Prostate gland (tissue), 2 donors: ENCODE measurements around the gene FGF6. TPM values are rescaled to one million over a fixed set of nuclear protein-coding genes. Genes with fewer than 3 reads are reported as not detected.

ENCODE experiments used
- DNase-seq: peaks from one replicate; pipeline ENCODE4 v3.0.0-alpha.2; 2019; ENCODE audit warnings: low spot score
- H3K27ac ChIP-seq, 2 donors: fragments of 200-600 bp; sonication (generic); 2 replicates each; pipeline ENCODE4 v1.5.1; 2017 to 2019
- H3K27me3 ChIP-seq: fragments of 200-600 bp; sonication (generic); replicated peaks from 2 replicates; pipeline ENCODE4 v1.5.1; 2019; ENCODE audit not compliant: insufficient read depth
- H3K36me3 ChIP-seq, 2 donors: fragments of 200-600 bp; sonication (generic); 1 replicate in 1 of 2; 2 replicates in 1 of 2; pipeline versions ENCODE4 v1.5.1 to v1.8.1; 2017 to 2019
- H3K4me1 ChIP-seq: fragments of 200-600 bp; sonication (generic); replicated peaks from 2 replicates; pipeline ENCODE4 v1.5.1; 2019
- H3K4me3 ChIP-seq, 2 donors: fragments of 200-600 bp; sonication (generic); 2 replicates each; pipeline ENCODE4 v1.5.1; 2017 to 2019
- H3K9me3 ChIP-seq: fragments of 200-600 bp; sonication (generic); 2 replicates; pipeline ENCODE4 v1.5.1; 2017
- CTCF ChIP-seq, 4 experiments: fragments of 200-600 bp in 2 of 4; fragments of 450-650 bp in 2 of 4; sonication (generic) in 2 of 4; IDR thresholded peaks; 1 replicate in 3 of 4; 2 replicates in 1 of 4; pipeline ENCODE4 v1.5.1; 2016 to 2019; ENCODE audit warnings: antibody characterized with exemption in 4 of 4, mild to moderate bottlenecking in 2 of 4, moderate library complexity in 2 of 4
- POLR2A ChIP-seq: fragments of 450-650 bp; IDR thresholded peaks from one replicate; pipeline ENCODE4 v1.6.1; 2016; ENCODE audit warnings: antibody characterized with exemption, mild to moderate bottlenecking
- POLR2AphosphoS5 ChIP-seq: sonication (generic); formaldehyde crosslinking; IDR thresholded peaks from one replicate; pipeline ENCODE4 v1.6.1; 2017; ENCODE audit warnings: antibody characterized with exemption
- WGBS: methylation state at CpG from one replicate; pipeline ENCODE4 v1.1.5; 2018; 5-methylcytosine and 5-hydroxymethylcytosine counted together
- intact Hi-C: fragments of 100-400 bp; cut with DNase I; formaldehyde crosslinking; loops from one replicate; pipeline ENCODE4 v1.14.2; 2022
- total RNA-seq, 2 donors: library from RNA; depleted of rRNA; stranded (reverse); fragments of >200 nt; gene quantifications; one replicate each; pipeline ENCODE4 v1.1.0, GENCODE V29; 2016

The FGF6 gene
- total RNA-seq, 2 donors from 2014 or later: not detected

DNA sequence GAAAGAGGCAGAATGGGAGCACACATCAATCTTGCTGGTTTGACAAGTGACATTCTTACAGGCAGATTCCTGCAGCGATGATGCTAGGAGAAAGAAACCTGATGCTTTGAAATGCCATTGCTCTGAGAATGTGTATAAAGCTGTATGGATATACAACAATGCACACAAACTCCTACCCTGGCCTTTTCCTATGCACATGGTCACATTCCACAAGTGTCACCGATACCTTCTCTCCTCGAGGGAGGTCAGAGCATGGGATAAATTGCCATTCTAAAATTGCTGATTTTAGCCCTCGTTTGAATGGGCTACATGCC lies 11.9 kb downstream of the FGF6 start:
- DNase-seq: no peak
- Histone ChIP-seq H3K36me3 (no peaks in the 10 kb centered on the region), H3K4me1 (no peaks in the 10 kb centered on the region), H3K27me3 (no peaks in the 10 kb centered on the region), H3K4me3 (no peak overlapping the region), H3K27ac (no peak overlapping the region), H3K9me3 (no peaks in the 10 kb centered on the region)
- no peak for TF ChIP-seq POLR2A
- TF ChIP-seq POLR2AphosphoS5: no peak
- TF ChIP-seq CTCF (IDR thresholded peaks at IDR 0.05): no peak
- 55% methylated on average over 4 of the region's 4 CpGs for whole genome bisulfite sequencing
- intact Hi-C loops: no loop called here

- 66% methylated on average over 9 of the region's 9 CpGs for WGBS
- intact Hi-C loops: no loop called here
- H3K9me3 ChIP-seq: no peaks in the 10 kb centered on the region
- no peak overlapping the region for H3K4me3 ChIP-seq
- H3K36me3 ChIP-seq: no peaks in the 10 kb centered on the region
- H3K27ac ChIP-seq: no peak overlapping the region
- TF ChIP-seq POLR2A (no peak), CTCF (IDR thresholded peaks at IDR 0.05) (no peak), POLR2AphosphoS5 (no peak)
- H3K27me3 ChIP-seq: no peaks in the 10 kb centered on the region
- no peak for DNase-seq
- H3K4me1 ChIP-seq: no peaks in the 10 kb centered on the region
Observed at GRCh38 chr12:4432878-4433744, 12.5 kb downstream of the FGF6 start.

DNA sequence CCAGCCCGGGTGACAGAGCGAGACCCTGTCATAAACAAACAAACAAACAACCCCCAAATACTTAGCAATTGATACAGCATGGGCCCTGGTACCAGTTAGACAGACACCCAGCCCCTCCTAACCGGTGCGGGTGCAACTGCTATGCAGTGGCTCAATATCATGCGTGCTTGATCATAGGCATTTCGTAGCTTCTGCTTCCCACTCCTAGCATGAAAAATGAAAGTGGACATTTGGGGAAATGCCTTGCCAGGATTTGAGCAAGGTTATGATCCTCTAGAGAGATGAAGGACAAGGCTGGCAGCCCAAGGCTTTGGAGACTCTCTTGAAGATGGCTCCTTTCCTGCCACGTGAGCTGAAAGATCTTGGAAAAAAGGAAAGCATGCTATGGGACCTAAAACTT lies 13.7 kb downstream of the FGF6 start:
- no peak for TF ChIP-seq POLR2AphosphoS5
- TF ChIP-seq POLR2A: no peak
- TF ChIP-seq CTCF (IDR thresholded peaks at IDR 0.05): no peak
- Histone ChIP-seq H3K4me3 (no peak overlapping the region), H3K36me3 (no peaks in the 10 kb centered on the region), H3K9me3 (no peaks in the 10 kb centered on the region), H3K27ac (no peak overlapping the region), H3K27me3 (no peaks in the 10 kb centered on the region), H3K4me1 (no peaks in the 10 kb centered on the region)
- WGBS: 84% methylated on average over 7 of the region's 7 CpGs
- DNase-seq: no peak
- intact Hi-C loops: no loop called here

DNA sequence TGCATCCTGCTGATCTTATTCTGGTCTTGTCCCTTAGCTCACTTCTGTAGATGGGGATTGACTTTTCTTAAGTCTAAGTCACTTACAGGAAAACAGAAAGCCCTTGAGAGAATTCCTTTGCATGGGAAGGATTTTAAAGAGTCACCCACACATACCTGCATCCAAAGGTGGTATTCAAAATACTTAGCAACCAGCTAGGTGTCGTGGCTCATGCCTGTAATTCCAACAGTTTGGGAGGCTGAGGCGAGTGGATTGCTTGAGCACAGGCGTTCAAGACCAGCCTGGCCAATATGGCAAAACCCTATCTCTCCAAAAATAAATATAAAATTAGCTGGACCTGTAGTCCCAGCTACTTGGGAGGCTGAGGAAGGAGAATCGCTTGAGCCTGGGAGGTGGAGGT lies 14.2 kb downstream of the FGF6 start:
- no peak for DNase-seq
- Histone ChIP-seq H3K4me1 (no peaks in the 10 kb centered on the region), H3K36me3 (no peaks in the 10 kb centered on the region), H3K27me3 (no peaks in the 10 kb centered on the region), H3K9me3 (no peaks in the 10 kb centered on the region), H3K27ac (no peak overlapping the region), H3K4me3 (no peak overlapping the region)
- intact Hi-C loops: no loop called here
- WGBS: 86% methylated on average over 4 of the region's 4 CpGs
- TF ChIP-seq POLR2AphosphoS5 (no peak), POLR2A (no peak), CTCF (IDR thresholded peaks at IDR 0.05) (no peak)

DNA sequence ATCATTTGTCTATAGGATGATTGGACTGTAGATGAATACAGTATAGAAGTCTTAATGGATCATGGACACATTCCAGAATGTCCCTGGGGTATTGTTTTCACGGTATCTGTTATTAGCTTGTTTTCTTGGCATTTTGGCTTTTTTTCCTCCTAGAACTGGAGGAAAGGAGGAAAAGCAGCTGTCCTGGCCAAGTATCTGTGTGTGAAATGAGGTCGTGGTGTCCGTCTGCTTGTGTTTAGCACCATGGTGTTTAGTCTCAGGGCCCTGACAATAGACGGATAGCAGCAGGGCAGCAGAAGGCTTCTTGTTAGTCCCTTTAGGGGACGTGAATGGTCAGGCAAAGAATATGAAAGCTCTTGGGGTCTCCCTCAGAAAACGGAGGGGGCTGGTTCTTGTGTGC lies 21.2 kb downstream of the FGF6 start:
- no peak overlapping the region for H3K4me3 ChIP-seq
- intact Hi-C loops: no loop called here
- no peak for TF ChIP-seq POLR2AphosphoS5
- no peak for TF ChIP-seq CTCF (IDR thresholded peaks at IDR 0.05)
- no peak for TF ChIP-seq POLR2A
- no peaks in the 10 kb centered on the region for H3K4me1 ChIP-seq
- no peaks in the 10 kb centered on the region for H3K36me3 ChIP-seq
- DNase-seq: no peak
- WGBS: 53% methylated on average over 6 of the region's 6 CpGs
- H3K9me3 ChIP-seq: no peaks in the 10 kb centered on the region
- no peaks in the 10 kb centered on the region for H3K27me3 ChIP-seq
- no peak overlapping the region for H3K27ac ChIP-seq
